GM21528 (cell line): ENCODE measurements around the gene KRT9.
"Not testable (repeated sequence)": the region's sequence is repeated elsewhere in the genome, so short reads cannot be mapped to it uniquely, and the experiment has no call there.

Source experiments
- ATAC-seq: cut with Tn5 transposase; IDR thresholded peaks from one replicate; pipeline ENCODE4 v1.9.1; 2021; ENCODE audit warnings: mild to moderate bottlenecking, moderate library complexity; ENCODE audit not compliant: unreplicated experiment, low FRiP score

The KRT9 gene

GRCh38 chr17:41580244-41580575 is 8.4 kb upstream of the KRT9 start:
- no peak for ATAC-seq

GRCh38 chr17:41579484-41580243 is 7.8 kb upstream of the KRT9 start:
- ATAC-seq: no peak

- ATAC-seq: no peak
Measured at GRCh38 chr17:41578971-41579370, 7.1 kb upstream of the KRT9 start.

GRCh38 chr17:41578538-41578937 is 6.7 kb upstream of the KRT9 start:
- ATAC-seq: no peak

- not testable (repeated sequence) for ATAC-seq
Measured at GRCh38 chr17:41576740-41577139, 4.9 kb upstream of the KRT9 start.

GRCh38 chr17:41575336-41575735 is 3.5 kb upstream of the KRT9 start:
- no peak for ATAC-seq

- ATAC-seq: no peak
Measured at GRCh38 chr17:41567317-41567716, 4.5 kb downstream of the KRT9 start.

- no peak for ATAC-seq
Measured at GRCh38 chr17:41565338-41565737, 6.5 kb downstream of the KRT9 start.

GRCh38 chr17:41563607-41564170 is 8.2 kb downstream of the KRT9 start:
- no peak for ATAC-seq

- no peak for ATAC-seq
Measured at GRCh38 chr17:41561554-41561953, 10.3 kb downstream of the KRT9 start.

- ATAC-seq: no peak
Measured at GRCh38 chr17:41559548-41559947, 12.3 kb downstream of the KRT9 start.

- ATAC-seq: no peak
Measured at GRCh38 chr17:41556931-41557330, 14.9 kb downstream of the KRT9 start.

GRCh38 chr17:41556306-41556705 is 15.6 kb downstream of the KRT9 start:
- ATAC-seq: no peak

- no peak for ATAC-seq
Measured at GRCh38 chr17:41555105-41555887, 16.6 kb downstream of the KRT9 start.

GRCh38 chr17:41553987-41554680 is 17.7 kb downstream of the KRT9 start:
- ATAC-seq: no peak

- no peak for ATAC-seq
Measured at GRCh38 chr17:41553176-41553575, 18.7 kb downstream of the KRT9 start.

GRCh38 chr17:41552455-41552854 is 19.4 kb downstream of the KRT9 start:
- ATAC-seq: no peak

- ATAC-seq: no peak
Measured at GRCh38 chr17:41551365-41551764, 20.5 kb downstream of the KRT9 start.

- no peak for ATAC-seq
Measured at GRCh38 chr17:41549596-41550039, 22.2 kb downstream of the KRT9 start.

GRCh38 chr17:41548844-41549595 is 22.8 kb downstream of the KRT9 start:
- ATAC-seq: peak; percentile 51
